Osteocyte (in vitro differentiated cells): Measurements from ENCODE around the gene LMF2. TPM values are rescaled to one million over a fixed set of nuclear protein-coding genes. Genes with fewer than 3 reads are reported as not detected.

Experiments
- DNase-seq: peaks from one replicate; pipeline ENCODE4 v3.0.0; 2021; ENCODE audit warnings: mixed read lengths; ENCODE audit not compliant: unreplicated experiment; ENCODE audit errors: extremely low spot score
- H3K27ac Mint-ChIP-seq: one replicate; pipeline ENCODE4 v1.8.0; 2021; ENCODE audit warnings: mild to moderate bottlenecking, mixed read lengths; ENCODE audit not compliant: unreplicated experiment
- H3K27me3 Mint-ChIP-seq: one replicate; pipeline ENCODE4 v1.8.0; 2021; ENCODE audit warnings: mixed read lengths; ENCODE audit not compliant: unreplicated experiment
- H3K36me3 Mint-ChIP-seq: one replicate; pipeline ENCODE4 v1.8.0; 2021; ENCODE audit warnings: mixed read lengths; ENCODE audit not compliant: unreplicated experiment
- H3K4me1 Mint-ChIP-seq: one replicate; pipeline ENCODE4 v1.8.0; 2021; ENCODE audit warnings: mixed read lengths; ENCODE audit not compliant: unreplicated experiment
- H3K4me3 Mint-ChIP-seq: one replicate; pipeline ENCODE4 v1.8.0; 2021; ENCODE audit warnings: mild to moderate bottlenecking, moderate library complexity, mixed read lengths; ENCODE audit not compliant: unreplicated experiment
- H3K9me3 Mint-ChIP-seq: one replicate; pipeline ENCODE4 v1.8.0; 2021; ENCODE audit warnings: mixed read lengths; ENCODE audit not compliant: unreplicated experiment
- total RNA-seq: library from RNA; stranded (reverse); gene quantifications from 2 replicates; pipeline ENCODE4 v1.2.1, GENCODE V29; 2021
- TF ChIP-seq, protein P1 (sequence below): fragments of 200-600 bp; sonication (generic); IDR thresholded peaks from 2 replicates; pipeline ENCODE4 v1.5.0; 2021; ENCODE audit warnings: antibody characterized with exemption, mild to moderate bottlenecking, moderate library complexity

LMF2 gene
- total RNA-seq, 1 donor from 2014 or later = 107 TPM

- no peak overlapping the region for H3K27ac Mint-ChIP-seq
- H3K9me3 Mint-ChIP-seq = no peaks in the 10 kb centered on the region
- no peak for DNase-seq
- H3K4me3 Mint-ChIP-seq = no peak overlapping the region
- no peaks in the 10 kb centered on the region for H3K4me1 Mint-ChIP-seq
- H3K27me3 Mint-ChIP-seq = no peaks in the 10 kb centered on the region
- TF ChIP-seq, protein P1, sequence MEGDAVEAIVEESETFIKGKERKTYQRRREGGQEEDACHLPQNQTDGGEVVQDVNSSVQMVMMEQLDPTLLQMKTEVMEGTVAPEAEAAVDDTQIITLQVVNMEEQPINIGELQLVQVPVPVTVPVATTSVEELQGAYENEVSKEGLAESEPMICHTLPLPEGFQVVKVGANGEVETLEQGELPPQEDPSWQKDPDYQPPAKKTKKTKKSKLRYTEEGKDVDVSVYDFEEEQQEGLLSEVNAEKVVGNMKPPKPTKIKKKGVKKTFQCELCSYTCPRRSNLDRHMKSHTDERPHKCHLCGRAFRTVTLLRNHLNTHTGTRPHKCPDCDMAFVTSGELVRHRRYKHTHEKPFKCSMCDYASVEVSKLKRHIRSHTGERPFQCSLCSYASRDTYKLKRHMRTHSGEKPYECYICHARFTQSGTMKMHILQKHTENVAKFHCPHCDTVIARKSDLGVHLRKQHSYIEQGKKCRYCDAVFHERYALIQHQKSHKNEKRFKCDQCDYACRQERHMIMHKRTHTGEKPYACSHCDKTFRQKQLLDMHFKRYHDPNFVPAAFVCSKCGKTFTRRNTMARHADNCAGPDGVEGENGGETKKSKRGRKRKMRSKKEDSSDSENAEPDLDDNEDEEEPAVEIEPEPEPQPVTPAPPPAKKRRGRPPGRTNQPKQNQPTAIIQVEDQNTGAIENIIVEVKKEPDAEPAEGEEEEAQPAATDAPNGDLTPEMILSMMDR = no peak
- H3K36me3 Mint-ChIP-seq = peaks cover 31% of the 10 kb centered on the region
Observed at GRCh38 chr22:50460938-50461337, 46.6 kb downstream of the LMF2 start.

DNA sequence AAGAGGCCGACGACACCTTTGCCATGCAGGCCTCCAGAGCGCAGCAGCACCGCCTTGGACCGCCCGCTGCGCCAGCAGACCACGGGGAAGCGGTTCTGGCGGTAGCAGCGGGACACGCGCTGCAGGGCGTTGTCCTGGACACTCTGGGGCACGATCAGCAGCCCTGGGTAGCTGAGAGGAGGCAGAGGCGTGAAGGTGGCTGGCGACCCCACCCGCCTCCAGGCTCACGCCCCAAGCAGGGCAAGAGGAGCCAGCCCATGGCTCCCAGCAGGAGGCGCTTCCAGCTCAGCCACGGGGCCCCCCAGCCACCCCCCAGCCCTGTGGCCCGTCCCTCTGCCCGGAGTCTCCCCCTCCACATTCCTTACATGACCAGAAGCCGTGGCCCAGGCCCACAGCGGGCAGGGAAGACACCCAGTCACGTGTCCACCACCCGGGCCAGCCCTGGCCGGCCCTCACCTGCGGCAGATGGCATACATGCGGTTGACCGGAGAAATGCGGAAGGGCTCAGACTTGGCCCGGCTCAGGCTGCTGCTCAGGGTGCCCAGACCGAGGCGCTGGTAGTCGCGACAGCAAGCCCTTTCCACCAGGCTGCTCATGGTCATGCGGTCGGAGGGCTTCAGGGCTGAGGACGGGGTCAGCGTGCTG is 47.9 kb downstream of the LMF2 start:
- no peaks in the 10 kb centered on the region for H3K27me3 Mint-ChIP-seq
- H3K4me1 Mint-ChIP-seq = no peaks in the 10 kb centered on the region
- H3K9me3 Mint-ChIP-seq = no peaks in the 10 kb centered on the region
- TF ChIP-seq, protein P1 = no peak
- peaks cover 31% of the 10 kb centered on the region for H3K36me3 Mint-ChIP-seq
- no peak overlapping the region for H3K4me3 Mint-ChIP-seq
- H3K27ac Mint-ChIP-seq = no peak overlapping the region
- no peak for DNase-seq

GRCh38 chr22:50459016-50459415 is 48.5 kb downstream of the LMF2 start:
- no peak overlapping the region for H3K4me3 Mint-ChIP-seq
- no peak overlapping the region for H3K27ac Mint-ChIP-seq
- no peaks in the 10 kb centered on the region for H3K9me3 Mint-ChIP-seq
- H3K27me3 Mint-ChIP-seq = no peaks in the 10 kb centered on the region
- no peaks in the 10 kb centered on the region for H3K4me1 Mint-ChIP-seq
- TF ChIP-seq, protein P1 = no peak
- no peak for DNase-seq
- peaks cover 34% of the 10 kb centered on the region for H3K36me3 Mint-ChIP-seq

DNA sequence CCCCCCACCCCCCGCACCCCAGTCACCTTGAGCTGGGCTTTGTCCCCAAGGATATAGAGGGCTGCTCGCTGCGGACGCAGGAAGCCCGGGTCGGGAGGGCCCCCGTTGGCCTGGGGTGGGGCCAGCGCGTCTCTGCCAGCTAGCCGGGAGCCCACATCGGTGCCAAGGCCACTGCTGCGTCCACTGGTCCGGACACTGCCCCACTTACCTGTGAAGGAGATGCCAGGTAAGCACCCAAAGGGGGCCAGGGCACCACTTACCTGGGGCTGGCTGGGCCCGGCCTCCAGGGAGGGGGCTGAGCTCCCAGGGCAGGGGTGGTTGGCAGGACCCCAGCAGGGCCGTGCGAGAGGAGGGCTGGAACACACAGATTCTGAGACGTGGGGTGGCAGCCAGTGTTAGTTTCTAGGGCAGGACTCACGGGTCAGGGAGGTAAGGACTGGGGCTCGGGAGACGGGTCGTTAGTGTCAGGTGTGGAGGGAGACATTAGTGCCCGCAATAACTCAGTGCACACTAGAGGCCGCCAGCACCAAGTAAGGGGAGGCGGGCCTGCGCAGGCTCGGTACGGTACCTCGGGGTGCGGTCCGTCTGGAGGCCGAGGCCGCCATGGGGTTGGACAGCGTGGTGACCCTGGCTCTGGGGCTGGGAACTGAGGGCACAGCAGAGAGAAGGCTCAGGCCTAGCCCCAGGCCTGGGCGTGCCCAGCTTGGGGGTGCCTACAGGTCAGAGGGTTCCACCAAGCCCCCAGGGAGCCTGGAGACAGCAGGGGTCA is 50.9 kb downstream of the LMF2 start:
- H3K4me3 Mint-ChIP-seq = no peak overlapping the region
- no peak for DNase-seq
- H3K36me3 Mint-ChIP-seq = peaks cover 25% of the 10 kb centered on the region
- TF ChIP-seq, protein P1 = peak; percentile 35
- H3K27ac Mint-ChIP-seq = no peak overlapping the region
- H3K4me1 Mint-ChIP-seq = no peaks in the 10 kb centered on the region
- H3K27me3 Mint-ChIP-seq = no peaks in the 10 kb centered on the region
- H3K9me3 Mint-ChIP-seq = no peaks in the 10 kb centered on the region

- no peak overlapping the region for H3K4me3 Mint-ChIP-seq
- TF ChIP-seq, protein P1 = no peak
- no peaks in the 10 kb centered on the region for H3K9me3 Mint-ChIP-seq
- DNase-seq = no peak
- no peaks in the 10 kb centered on the region for H3K4me1 Mint-ChIP-seq
- H3K36me3 Mint-ChIP-seq = peaks cover 29% of the 10 kb centered on the region
- H3K27me3 Mint-ChIP-seq = no peaks in the 10 kb centered on the region
- no peak overlapping the region for H3K27ac Mint-ChIP-seq
Observed at GRCh38 chr22:50456026-50456425, 51.5 kb downstream of the LMF2 start.
